GM12864 (cell line): ENCODE results near the gene MANSC4.

Experiments
- DNase-seq: peaks from one replicate; pipeline ENCODE4 v3.0.0-alpha.2; 2011; ENCODE audit warnings: low read depth
- H3K4me3 ChIP-seq: 2 replicates; pipeline ENCODE4 v1.5.1; 2011; ENCODE audit warnings: mild to moderate bottlenecking, low read depth, low read length, control low read depth
- TF ChIP-seq, protein P1 (sequence below): IDR thresholded peaks from 2 replicates; pipeline ENCODE4 v1.5.1; 2011; ENCODE audit warnings: low read depth, mild to moderate bottlenecking, moderate library complexity, low read length, control low read depth, inconsistent platforms; ENCODE audit errors: missing control alignments

Gene MANSC4

DNA sequence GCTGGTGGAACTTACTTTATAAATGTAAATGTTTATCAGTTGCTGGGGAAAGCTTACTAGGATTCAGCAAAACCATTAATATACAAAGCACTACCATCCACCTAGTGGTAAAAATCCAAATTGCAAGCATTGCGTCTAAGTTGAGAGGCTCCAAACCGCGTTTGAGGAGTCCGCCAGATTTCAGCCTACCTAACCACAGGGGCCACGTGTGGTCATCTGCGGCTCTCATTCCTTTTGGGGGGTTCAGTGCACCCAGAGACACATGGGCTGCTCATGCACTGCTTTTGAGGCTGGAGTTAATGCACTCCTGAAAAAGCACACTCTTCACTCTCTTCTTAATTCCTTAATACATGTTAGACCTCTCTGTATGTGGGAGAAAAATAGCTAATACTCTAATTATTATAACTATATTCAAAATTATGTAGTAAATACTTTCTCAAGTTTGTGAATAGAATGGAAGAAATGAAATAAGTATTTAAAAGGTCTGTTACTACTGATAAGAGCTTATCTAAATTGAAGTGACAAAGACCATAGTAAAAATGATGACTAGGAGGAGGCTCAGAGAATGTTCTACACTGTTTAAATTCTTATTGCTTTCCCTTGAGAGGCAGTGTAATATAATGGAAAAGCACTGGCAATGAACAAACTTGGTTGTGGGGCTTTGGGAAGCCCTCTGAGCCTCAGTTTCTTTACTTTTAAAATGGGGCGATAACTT is 41.4 kb upstream of the MANSC4 start:
- TF ChIP-seq, protein P1, sequence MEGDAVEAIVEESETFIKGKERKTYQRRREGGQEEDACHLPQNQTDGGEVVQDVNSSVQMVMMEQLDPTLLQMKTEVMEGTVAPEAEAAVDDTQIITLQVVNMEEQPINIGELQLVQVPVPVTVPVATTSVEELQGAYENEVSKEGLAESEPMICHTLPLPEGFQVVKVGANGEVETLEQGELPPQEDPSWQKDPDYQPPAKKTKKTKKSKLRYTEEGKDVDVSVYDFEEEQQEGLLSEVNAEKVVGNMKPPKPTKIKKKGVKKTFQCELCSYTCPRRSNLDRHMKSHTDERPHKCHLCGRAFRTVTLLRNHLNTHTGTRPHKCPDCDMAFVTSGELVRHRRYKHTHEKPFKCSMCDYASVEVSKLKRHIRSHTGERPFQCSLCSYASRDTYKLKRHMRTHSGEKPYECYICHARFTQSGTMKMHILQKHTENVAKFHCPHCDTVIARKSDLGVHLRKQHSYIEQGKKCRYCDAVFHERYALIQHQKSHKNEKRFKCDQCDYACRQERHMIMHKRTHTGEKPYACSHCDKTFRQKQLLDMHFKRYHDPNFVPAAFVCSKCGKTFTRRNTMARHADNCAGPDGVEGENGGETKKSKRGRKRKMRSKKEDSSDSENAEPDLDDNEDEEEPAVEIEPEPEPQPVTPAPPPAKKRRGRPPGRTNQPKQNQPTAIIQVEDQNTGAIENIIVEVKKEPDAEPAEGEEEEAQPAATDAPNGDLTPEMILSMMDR, result peak; percentile 78
- DNase-seq, result peak; percentile 37
- H3K4me3 ChIP-seq, result no peak overlapping the region; the same call in 1 of the 2 replicates

DNA sequence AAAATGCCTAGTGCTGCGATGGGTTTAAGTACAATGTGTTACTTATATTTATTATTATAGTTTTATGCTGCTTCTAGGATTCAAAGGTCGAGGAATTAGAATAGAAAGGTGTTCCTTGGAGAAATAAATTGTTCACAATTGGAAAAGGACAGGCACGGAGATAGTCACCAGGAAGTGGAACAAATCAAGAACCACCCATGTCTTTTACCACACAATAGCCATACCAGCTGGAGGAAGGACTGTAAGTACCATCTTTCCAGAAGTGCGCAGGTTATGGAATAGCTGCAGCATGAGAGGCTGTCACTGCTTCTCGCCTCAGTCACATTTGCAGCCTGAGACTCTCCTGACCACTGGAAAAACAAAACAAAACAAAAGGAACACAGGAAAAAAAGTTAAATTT is 40.5 kb upstream of the MANSC4 start:
- TF ChIP-seq, protein P1, result no peak
- no peak for DNase-seq
- no peak overlapping the region for H3K4me3 ChIP-seq

DNA sequence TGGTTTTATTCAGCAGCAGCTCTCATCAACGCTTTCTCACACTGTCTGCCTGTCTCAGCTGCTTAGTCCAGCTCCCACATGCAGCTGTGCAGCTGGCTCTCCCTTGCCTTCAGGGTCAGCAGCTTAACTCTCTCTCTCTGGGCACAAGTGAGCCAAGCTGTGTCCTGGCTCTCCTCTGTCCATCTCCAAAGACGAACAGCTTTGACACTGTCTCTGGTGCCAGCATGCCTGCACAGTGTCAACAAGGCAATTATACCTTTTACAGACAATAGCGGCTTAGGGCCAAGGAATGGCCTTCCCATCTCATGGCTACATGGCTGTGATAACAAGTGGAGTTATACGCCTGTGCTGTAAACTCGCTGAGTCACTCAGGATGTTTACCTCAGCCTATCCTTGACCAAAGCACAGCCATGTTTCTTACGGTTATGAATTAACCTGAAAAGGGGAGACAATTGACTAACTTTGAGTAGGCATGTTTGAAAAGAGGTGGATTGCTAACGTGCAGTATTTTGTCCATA is 38.4 kb upstream of the MANSC4 start:
- H3K4me3 ChIP-seq, result no peak overlapping the region
- DNase-seq, result no peak
- TF ChIP-seq, protein P1, result no peak

DNA sequence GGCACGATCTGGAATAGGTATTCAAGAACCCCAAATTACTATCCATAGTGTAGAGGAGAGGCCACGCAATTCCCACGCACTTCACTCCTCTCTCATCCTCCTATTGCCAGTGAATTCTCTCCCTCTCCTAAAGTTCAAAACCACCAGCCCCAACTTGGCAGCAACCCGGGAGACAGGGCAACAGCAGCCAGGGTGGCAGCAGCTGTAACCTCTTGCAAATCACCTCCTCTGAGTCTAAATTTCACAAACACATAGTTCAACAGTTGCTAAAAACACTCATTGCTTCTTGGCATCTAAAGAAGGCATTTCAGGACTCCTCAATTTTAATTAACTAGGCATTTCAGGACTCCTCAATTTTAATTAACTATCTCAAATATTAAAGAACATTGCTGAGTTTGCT is 37.7 kb upstream of the MANSC4 start:
- no peak overlapping the region for H3K4me3 ChIP-seq
- TF ChIP-seq, protein P1, result no peak
- DNase-seq, result no peak

DNA sequence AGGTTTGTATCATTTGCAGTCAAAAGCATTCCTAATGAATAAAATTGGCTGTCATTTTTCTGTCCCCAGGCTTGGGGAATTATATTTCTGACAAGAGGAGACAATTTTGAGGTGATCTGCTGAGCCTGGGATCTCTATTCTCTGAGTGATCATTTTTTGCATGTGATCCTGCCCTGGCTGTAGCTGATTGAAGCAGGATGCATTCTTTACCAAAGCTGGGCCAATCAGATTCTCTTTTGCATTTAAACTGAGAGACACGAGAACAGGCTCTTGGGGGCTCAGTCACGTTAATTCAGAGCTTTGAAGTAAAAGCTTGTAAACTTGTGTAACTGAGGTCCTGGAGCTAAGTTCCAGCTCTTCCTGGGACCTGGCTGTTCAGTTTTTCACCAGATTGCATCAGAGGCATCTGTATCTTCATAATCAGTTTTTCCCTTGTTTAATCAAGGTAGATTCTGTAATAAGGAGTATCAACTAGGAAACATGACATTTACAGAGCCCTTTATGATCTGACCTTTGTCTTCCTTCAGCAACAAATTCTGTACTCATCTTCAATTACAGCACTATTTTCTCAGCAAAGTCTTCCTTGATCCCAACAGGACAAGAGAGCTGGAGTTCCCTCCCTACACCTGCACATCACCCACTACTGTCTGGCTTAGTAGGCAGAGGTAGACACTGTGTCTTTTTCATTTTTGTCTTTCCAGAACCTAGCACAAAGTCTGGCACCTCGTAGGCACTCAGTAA is 35.0 kb upstream of the MANSC4 start:
- DNase-seq, result no peak
- TF ChIP-seq, protein P1, result no peak

DNA sequence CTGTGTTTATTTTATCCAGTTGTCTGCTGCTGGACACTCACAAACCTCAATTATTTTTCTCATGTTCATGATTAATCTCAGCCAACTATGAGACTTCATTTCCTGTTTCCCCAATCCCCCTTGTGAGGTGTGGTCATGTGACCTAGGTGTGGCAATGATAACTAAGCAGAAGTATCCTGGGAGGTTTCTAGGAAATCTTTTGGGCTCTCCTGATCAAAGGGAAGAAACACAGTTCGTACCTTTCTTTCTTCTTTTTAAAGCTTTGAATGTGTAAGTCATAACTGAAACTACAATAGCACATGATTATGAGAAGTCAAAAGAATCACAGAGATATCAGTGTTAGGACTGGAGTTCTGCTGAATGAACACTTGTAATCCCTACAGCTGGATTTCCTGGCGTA is 34.4 kb upstream of the MANSC4 start:
- no peak overlapping the region for H3K4me3 ChIP-seq
- TF ChIP-seq, protein P1, result no peak
- no peak for DNase-seq

More for the DNA sequence above, 35.0 kb upstream of the MANSC4 start:
- no peak overlapping the region for H3K4me3 ChIP-seq

DNA sequence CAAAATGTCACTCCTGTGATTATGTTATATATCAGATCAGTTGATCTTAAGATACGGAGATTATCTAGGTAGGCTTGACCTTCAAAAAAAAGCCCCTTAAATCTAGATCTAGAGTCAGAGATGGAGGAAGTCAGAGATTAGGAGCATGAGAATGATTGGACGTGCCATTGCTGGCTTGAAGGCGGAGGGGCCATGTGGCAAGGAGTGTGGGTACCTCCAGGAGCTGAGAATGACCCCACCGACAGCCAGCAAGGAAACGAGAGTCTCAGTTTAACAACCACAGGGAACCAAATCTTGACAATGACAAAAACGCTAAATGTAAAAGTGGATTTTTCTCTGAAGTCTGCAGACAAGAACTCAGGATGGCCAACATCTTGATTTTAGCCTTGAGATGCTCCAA is 32.5 kb upstream of the MANSC4 start:
- TF ChIP-seq, protein P1, result no peak
- DNase-seq, result no peak
- H3K4me3 ChIP-seq, result no peak overlapping the region
